Kidney (tissue), 14 donors: ENCODE results near the gene QDPR. TPM values are rescaled to one million over a fixed set of nuclear protein-coding genes. Genes with fewer than 3 reads are reported as not detected.

Source experiments
- DNase-seq, 5 donors: peaks; one replicate each; pipeline ENCODE4 v3.0.0-alpha.2; 2013 to 2020
- FAIRE-seq: peaks from 2 replicates; lab custom pipeline; 2012; peaks lifted over from hg19 to GRCh38; lab: Jason Lieb, UNC
- H3K27ac ChIP-seq, 2 donors: one replicate each; pipeline ENCODE4 v1.7.0; 2013; ENCODE audit warnings: low read depth in 2 of 2, low read length in 2 of 2, inconsistent platforms in 1 of 2
- H3K27me3 ChIP-seq: one replicate; pipeline ENCODE4 v1.7.1; 2013; ENCODE audit warnings: low read length, inconsistent platforms; ENCODE audit not compliant: control insufficient read depth, insufficient read depth
- H3K36me3 ChIP-seq, 3 donors: one replicate each; pipeline versions ENCODE4 v1.7.0 to v1.7.1; 2013; ENCODE audit warnings: low read length in 3 of 3, control low read depth in 1 of 3, inconsistent platforms in 1 of 3; ENCODE audit not compliant: insufficient read depth in 3 of 3, control insufficient read depth in 2 of 3
- H3K4me1 ChIP-seq, 3 donors: one replicate each; pipeline versions ENCODE4 v1.7.0 to v1.7.1; 2013; ENCODE audit warnings: low read length in 3 of 3, inconsistent platforms in 1 of 3, low read depth in 1 of 3; ENCODE audit not compliant: control insufficient read depth in 2 of 3, insufficient read depth in 2 of 3
- H3K4me3 ChIP-seq, 3 donors: one replicate each; pipeline versions ENCODE4 v1.7.0 to v1.8.1; 2013; ENCODE audit warnings: low read length in 3 of 3, control low read depth in 1 of 3, inconsistent platforms in 1 of 3
- H3K9ac ChIP-seq, 3 donors: one replicate each; pipeline versions ENCODE4 v1.7.0 to v1.7.1; 2013; ENCODE audit warnings: low read length in 3 of 3, control low read depth in 1 of 3, inconsistent platforms in 1 of 3
- H3K9me3 ChIP-seq, 3 donors: one replicate each; pipeline versions ENCODE4 v1.7.0 to v1.7.1; 2013; ENCODE audit warnings: low read length in 3 of 3, control low read depth in 1 of 3, inconsistent platforms in 1 of 3; ENCODE audit not compliant: control insufficient read depth in 2 of 3, insufficient read depth in 1 of 3
- CTCF ChIP-seq: IDR thresholded peaks from 3 replicates; pipeline ENCODE4 v1.5.1; 2012; ENCODE audit warnings: mild to moderate bottlenecking, moderate library complexity, borderline replicate concordance; ENCODE audit not compliant: insufficient read depth; ENCODE audit errors: extremely low read depth
- intact Hi-C: fragments of 100-400 bp; cut with DNase I; formaldehyde crosslinking; loops from one replicate; pipeline ENCODE4 v1.11.1; 2022
- polyA plus RNA-seq: library from polyadenylated mRNA; stranded (reverse); fragments of 350-450 nt; fragmentation: Illumina TruSeq; extraction: RNeasy Lipid Tissue Mini Kit (QIAGEN cat#74804); gene quantifications from one replicate; pipeline ENCODE4 v1.2.3, GENCODE V29; 2014; ENCODE audit warnings: low read depth, low replicate concordance; ENCODE audit not compliant: insufficient read depth
- total RNA-seq: library from RNA; stranded (reverse); fragmentation: NEBNext Ultra II Directional; extraction: Animal tissue kit (Norgen Biotek cat#: 25700); gene quantifications from one replicate; pipeline ENCODE4 v1.2.1, GENCODE V29; 2021
- donor health status: control.
- donor health status: control.
- donor health status: control.
- donor health status: control.
- donor health status: control.
- donor health status: DM: yes; HTN: yes; CAD: no.
- donor health status: Normal renal cell carcinoma (clear cell type).

Gene QDPR
- total and polyA plus RNA-seq, 2 donors from 2014 or later: 33.5 to 208 TPM

DNA sequence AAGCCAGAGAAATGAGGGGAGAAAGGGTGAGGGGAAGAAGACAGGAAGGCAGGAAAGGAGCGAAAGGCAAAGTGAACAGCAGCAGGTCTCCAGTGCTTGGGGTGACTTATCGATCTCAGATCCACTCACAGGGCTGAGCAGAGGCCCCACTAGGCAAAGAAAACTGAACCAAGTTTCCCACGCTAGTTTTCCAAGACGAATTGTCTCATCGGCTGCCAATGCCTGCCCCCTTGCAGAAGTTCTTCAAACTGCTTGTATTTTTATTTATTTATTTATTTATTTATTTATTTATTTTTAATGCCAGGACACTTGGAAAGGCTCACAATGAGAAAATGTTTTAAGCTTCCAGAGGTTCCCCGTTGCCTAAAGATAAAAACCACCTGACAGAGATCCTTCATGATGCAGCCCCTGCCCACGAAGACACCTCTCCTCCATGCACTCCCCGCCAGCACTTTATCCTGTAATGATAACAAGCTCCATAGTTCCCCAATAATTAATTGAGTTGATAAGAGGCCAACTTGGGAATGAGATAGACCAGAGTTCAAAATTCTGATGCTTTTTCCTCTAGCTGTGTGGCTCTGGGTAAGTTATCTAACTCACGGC, 43.2 kb downstream of the QDPR start:
- Histone ChIP-seq H3K9ac (no peak overlapping the region), H3K9me3 (no peaks in the 10 kb centered on the region), H3K27me3 (no peaks in the 10 kb centered on the region), H3K4me1 (no peaks in the 10 kb centered on the region), H3K36me3 (no peaks in the 10 kb centered on the region), H3K27ac (no peak overlapping the region), H3K4me3 (no peak overlapping the region)
- DNase-seq (peak in 4 of 5 donors; percentile 26 to 82 (median 67)), FAIRE-seq (no peak)
- TF ChIP-seq CTCF: peak; percentile 10
- intact Hi-C loops: no loop called here

DNA sequence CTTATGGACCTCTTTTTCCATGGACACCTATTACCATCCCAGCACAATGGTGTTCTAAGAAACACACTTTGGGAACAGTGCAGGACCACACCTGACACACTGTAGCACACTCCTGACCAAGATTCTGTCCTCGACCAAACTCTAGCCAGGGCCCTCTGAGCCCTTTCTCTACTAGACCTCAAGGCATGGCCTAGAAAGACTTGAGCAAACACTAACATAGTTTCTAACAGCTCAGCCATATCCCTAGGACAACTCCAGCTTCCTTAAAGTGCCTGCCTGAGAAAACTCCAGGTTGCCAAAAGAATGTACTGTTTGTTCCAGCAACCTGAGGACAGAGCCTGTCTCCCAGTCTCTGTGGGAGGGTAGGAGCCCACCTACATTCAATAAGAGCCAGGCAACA, 48.3 kb downstream of the QDPR start:
- Histone ChIP-seq H3K9ac (no peak overlapping the region), H3K27ac (no peak overlapping the region), H3K9me3 (no peaks in the 10 kb centered on the region), H3K36me3 (no peaks in the 10 kb centered on the region), H3K4me3 (no peak overlapping the region), H3K4me1 (no peaks in the 10 kb centered on the region), H3K27me3 (no peaks in the 10 kb centered on the region)
- FAIRE-seq: no peak
- intact Hi-C loops: no loop called here
- TF ChIP-seq CTCF: no peak
- DNase-seq: no peak

GRCh38 chr4:17450269-17450804, 61.6 kb downstream of the QDPR start:
- Histone ChIP-seq H3K27me3 (no peaks in the 10 kb centered on the region), H3K4me1 (no peaks in the 10 kb centered on the region), H3K9me3 (peaks cover 0 to 4% (median 0%) of the 10 kb centered on the region in 3 donors), H3K36me3 (no peaks in the 10 kb centered on the region), H3K9ac (no peak overlapping the region), H3K27ac (no peak overlapping the region), H3K4me3 (no peak overlapping the region)
- no peak for FAIRE-seq
- no peak for TF ChIP-seq CTCF
- no peak for DNase-seq
- intact Hi-C loops: no loop called here
